GM12878 (cell line): ENCODE data around the gene PKN3. TPM values are rescaled to one million over a fixed set of nuclear protein-coding genes. Genes with fewer than 3 reads are reported as not detected.

Experiments
- ATAC-seq: fragments of 200-7000 bp; cut with Tn5 transposase; 3 replicates; pipeline ENCODE4 v1.9.1; 2020; ENCODE audit warnings: mild to moderate bottlenecking, moderate library complexity
- BruUV-seq: library from RNA; stranded (reverse); fragments of 400-500 nt; replicated peaks from 2 replicates; lab custom pipeline; 2021; lab: Mats Ljungman, UMichigan
- CTCF ChIA-PET: fragments of 300-600 bp; sonication (Branson Sonifier 250); formaldehyde crosslinking; extraction: SDS; loops from one replicate; lab custom pipeline; 2021; ENCODE audit warnings: inconsistent platforms; lab: Yijun Ruan, JAX
- POLR2A ChIA-PET: fragments of 350-600 bp; formaldehyde crosslinking; extraction: SDS; loops from one replicate; lab custom pipeline; 2021; ENCODE audit warnings: inconsistent platforms; lab: Charles Lee
- RAD21 ChIA-PET: fragments of 300-600 bp; sonication (Branson Sonifier 250); formaldehyde crosslinking; loops from one replicate; lab custom pipeline; 2023; ENCODE audit warnings: antibody characterized with exemption; ENCODE audit not compliant: unreplicated experiment; lab: Charles Lee
- SMC1A ChIA-PET: fragments of 300-600 bp; sonication (Branson Sonifier 250); formaldehyde crosslinking; loops from one replicate; lab custom pipeline; 2023; ENCODE audit not compliant: unreplicated experiment, uncharacterized antibody; lab: Charles Lee
- DNase-seq: peaks from one replicate; pipeline ENCODE4 v3.0.0-alpha.2; 2011; ENCODE audit warnings: low read depth, low spot score
- FAIRE-seq: peaks from 3 replicates; lab custom pipeline; 2011; peaks lifted over from hg19 to GRCh38; lab: Jason Lieb, UNC
- H2AFZ ChIP-seq: 2 replicates; pipeline ENCODE4 v1.6.0; 2011; ENCODE audit warnings: low read depth, low read length, control low read depth; ENCODE audit not compliant: control insufficient read depth
- H3K27ac ChIP-seq: 2 replicates; pipeline ENCODE4 v1.5.1; 2011; ENCODE audit warnings: control low read depth; ENCODE audit not compliant: control insufficient read depth, insufficient read depth
- H3K27me3 ChIP-seq, 2 experiments: replicated peaks in 1 of 2; 2 replicates each; pipeline versions ENCODE4 v1.6.0 to v1.6.1; 2011; ENCODE audit warnings: low read length in 1 of 2; ENCODE audit not compliant: control insufficient read depth in 2 of 2, insufficient read depth in 2 of 2
- H3K36me3 ChIP-seq, 2 experiments: 2 replicates each; pipeline ENCODE4 v1.5.1; 2011; ENCODE audit warnings: low read length in 1 of 2; ENCODE audit not compliant: control insufficient read depth in 2 of 2, insufficient read depth in 2 of 2
- H3K4me1 ChIP-seq: 2 replicates; pipeline ENCODE4 v1.6.1; 2011; ENCODE audit warnings: mild to moderate bottlenecking, low read length, moderate library complexity, mixed read lengths; ENCODE audit not compliant: control insufficient read depth, insufficient read depth
- H3K4me2 ChIP-seq: 2 replicates; pipeline ENCODE4 v1.6.0; 2011; ENCODE audit warnings: control low read depth; ENCODE audit not compliant: control insufficient read depth, insufficient read depth
- H3K4me3 ChIP-seq: fragments of 200-600 bp; sonication (generic); 2 replicates; pipeline ENCODE4 v1.5.1; 2016
- H3K79me2 ChIP-seq: 2 replicates; pipeline ENCODE4 v1.6.0; 2011; ENCODE audit warnings: low read length; ENCODE audit not compliant: control insufficient read depth, insufficient read depth
- H3K9ac ChIP-seq: 2 replicates; pipeline ENCODE4 v1.8.0; 2011; ENCODE audit warnings: low read length, control low read depth, mixed read lengths; ENCODE audit not compliant: control insufficient read depth, insufficient read depth
- H3K9me3 ChIP-seq: replicated peaks from 3 replicates; pipeline ENCODE4 v1.5.1; 2011; ENCODE audit warnings: mild to moderate bottlenecking, low read length; ENCODE audit not compliant: control insufficient read depth, insufficient read depth
- H4K20me1 ChIP-seq: 2 replicates; pipeline ENCODE4 v1.6.0; 2011; ENCODE audit not compliant: control insufficient read depth, insufficient read depth
- CEBPB ChIP-seq, 2 experiments: fragments of 150-350 bp in 1 of 2; IDR thresholded peaks; 2 replicates each; pipeline ENCODE4 v1.6.1; 2012 to 2014; ENCODE audit warnings: low read depth in 2 of 2, low read length in 2 of 2, borderline replicate concordance in 1 of 2, inconsistent platforms in 1 of 2
- FOS ChIP-seq: IDR thresholded peaks from 3 replicates; pipeline ENCODE4 v1.6.1; 2011; ENCODE audit warnings: borderline replicate concordance; ENCODE audit not compliant: insufficient read length; ENCODE audit errors: extremely low read depth
- IKZF2 ChIP-seq, 2 experiments: fragments of 450-650 bp; IDR thresholded peaks; 2 replicates each; pipeline ENCODE4 v1.6.1; 2017; ENCODE audit warnings: mild to moderate bottlenecking in 2 of 2, moderate library complexity in 2 of 2
- MEF2A ChIP-seq: IDR thresholded peaks from 2 replicates; pipeline ENCODE4 v1.6.1; 2011; ENCODE audit warnings: low read depth, mild to moderate bottlenecking, low read length, moderate library complexity; ENCODE audit not compliant: insufficient read depth
- NR2F1 ChIP-seq: fragments of 450-650 bp; conservative IDR thresholded peaks from 2 replicates; pipeline ENCODE4 v1.6.1; 2017; ENCODE audit warnings: mild to moderate bottlenecking
- POU2F2 ChIP-seq: IDR thresholded peaks from 3 replicates; pipeline ENCODE4 v1.6.1; 2011; ENCODE audit warnings: low read depth, mild to moderate bottlenecking, low read length, borderline replicate concordance
- RAD21 ChIP-seq: IDR thresholded peaks from 2 replicates; pipeline ENCODE4 v1.6.1; 2011; ENCODE audit warnings: mild to moderate bottlenecking, low read depth, low read length, moderate library complexity; ENCODE audit not compliant: insufficient read depth
- SMAD5 ChIP-seq: IDR thresholded peaks from 2 replicates; pipeline ENCODE4 v1.6.1; 2016; ENCODE audit warnings: antibody characterized with exemption, low read depth
- SRF ChIP-seq, 2 experiments: IDR thresholded peaks; 2 replicates each; pipeline ENCODE4 v1.6.1; 2011; ENCODE audit warnings: low read depth in 2 of 2, low read length in 2 of 2, mild to moderate bottlenecking in 1 of 2, moderate library complexity in 1 of 2
- TARDBP ChIP-seq: IDR thresholded peaks from 2 replicates; pipeline ENCODE4 v1.6.1; 2016; ENCODE audit warnings: borderline replicate concordance
- ZSCAN29 ChIP-seq: fragments of 450-650 bp; IDR thresholded peaks from 2 replicates; pipeline ENCODE4 v1.6.1; 2017; ENCODE audit warnings: mild to moderate bottlenecking, moderate library complexity
- WGBS: methylation state at CpG from one replicate; pipeline ENCODE4 v1.1.6; 2016; ENCODE audit warnings: low lambda C conversion rate; ENCODE audit not compliant: insufficient replicate concordance, insufficient coverage; ENCODE audit errors: missing lambda C conversion rate; 5-methylcytosine and 5-hydroxymethylcytosine counted together
- in situ Hi-C: fragments of 300-500 bp; cut with MboI; formaldehyde crosslinking; loops from 9 replicates; pipeline ENCODE4 v1.14.3; 2018; ENCODE audit warnings: mixed read lengths
- intact Hi-C: fragments of 100-400 bp; cut with micrococcal nuclease; formaldehyde crosslinking; loops from one replicate; pipeline ENCODE4 v1.14.2; 2022; ENCODE audit not compliant: unreplicated experiment
- polyA plus RNA-seq, 11 experiments: library from polyadenylated mRNA; depleted of rRNA in 4 of 11; unstranded in 6 of 11; stranded (reverse) in 5 of 11; fragments of >200 nt; fragmentation: Nextera tagmentation in 4 of 11; fragmentation: Illumina TruSeq in 1 of 11; extraction: Ambion mirVana in 4 of 11; extraction: Trizol in 1 of 11; gene quantifications; 1 replicate in 1 of 11; 2 replicates in 10 of 11; pipeline versions ENCODE4 v1.2.1 to v1.2.3, GENCODE V29; 2011 to 2016; ENCODE audit warnings: inconsistent platforms in 2 of 11, missing spikeins in 2 of 11, low read depth in 1 of 11
- total RNA-seq, 4 experiments: library from RNA; depleted of rRNA in 3 of 4; stranded (reverse); fragments of >200 nt in 3 of 4; fragmentation: Illumina TruSeq in 1 of 4; extraction: Trizol in 1 of 4; gene quantifications; 2 replicates each; pipeline versions ENCODE4 v1.2.1 to v1.2.3, GENCODE V29; 2013 to 2021
- TF ChIP-seq, protein P1 (sequence below): IDR thresholded peaks from 2 replicates; pipeline ENCODE4 v1.6.1; 2012; ENCODE audit warnings: low read depth, low read length, improper control_type of control experiment
- TF ChIP-seq, protein P2 (sequence below): IDR thresholded peaks from 2 replicates; pipeline ENCODE4 v1.6.1; 2012; ENCODE audit warnings: mild to moderate bottlenecking, low read depth, low read length
- TF ChIP-seq, protein P3 (sequence below), 3 experiments: IDR thresholded peaks in 2 of 3; conservative IDR thresholded peaks in 1 of 3; 2 replicates each; pipeline ENCODE4 v1.5.1; 2011; ENCODE audit warnings: low read depth in 3 of 3, low read length in 3 of 3, mild to moderate bottlenecking in 3 of 3, control low read depth in 2 of 3, moderate library complexity in 2 of 3, inconsistent platforms in 1 of 3, mixed read lengths in 1 of 3; ENCODE audit not compliant: control insufficient read depth in 2 of 3, insufficient read depth in 1 of 3; ENCODE audit errors: extremely low read depth in 1 of 3
- TF ChIP-seq, protein P4 (sequence below): fragments of 450-650 bp; formaldehyde crosslinking; IDR thresholded peaks from 2 replicates; pipeline ENCODE4 v1.5.0; 2022; ENCODE audit warnings: mild to moderate bottlenecking, missing genetic modification characterization

The PKN3 gene
- total and polyA plus RNA-seq, 10 of the 15 experiments (the other 5 are each of a cell fraction or from before 2014, with no cell fraction given), result 0.35 to 11.0 (median 3.3) TPM

DNA sequence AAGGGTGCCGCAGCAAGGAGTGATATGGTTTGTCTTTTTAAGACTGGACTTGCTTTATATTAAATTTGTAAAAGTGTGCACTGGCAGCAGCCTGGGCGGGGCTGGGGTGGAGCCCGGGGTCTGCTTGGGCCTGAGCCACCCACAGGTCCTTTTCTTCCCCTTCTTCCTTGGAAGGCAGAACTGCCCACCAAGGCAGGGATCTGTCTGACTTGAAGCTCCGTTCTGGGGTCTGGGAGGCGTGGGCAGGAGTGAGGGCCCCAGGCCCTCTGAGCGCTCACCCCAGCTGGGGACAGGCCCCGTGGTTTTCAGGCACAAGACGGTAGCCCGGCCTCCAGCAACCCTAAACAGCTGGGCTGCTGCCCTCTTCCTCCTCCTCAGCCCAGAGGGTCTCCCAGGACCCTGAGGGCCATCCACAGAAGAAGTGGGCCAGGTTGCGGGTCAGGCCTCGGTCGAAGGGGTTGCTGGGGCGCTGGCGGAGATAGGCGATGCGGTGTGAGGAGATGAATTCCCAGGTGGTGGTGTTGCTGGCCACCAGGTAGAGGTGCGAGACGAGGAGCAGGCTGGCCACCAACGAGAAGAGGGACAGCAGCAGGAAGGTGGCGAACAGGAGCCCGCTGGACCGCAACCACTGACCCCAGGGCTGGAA, 18.7 kb downstream of the PKN3 start:
- FAIRE-seq (no peak), ATAC-seq (no peak), DNase-seq (no peak)
- TF ChIP-seq SMAD5 (no peak), ZSCAN29 (no peak), MEF2A (no peak), CEBPB (IDR thresholded peaks at IDR 0.05; ENCODE audit: borderline replicate concordance in 1 of 2, low read depth in 2 of 2, low read length in 2 of 2) (no peak), RAD21 (no peak), IKZF2 (IDR thresholded peaks at IDR 0.05) (no peak), TARDBP (no peak), FOS (no peak), NR2F1 (no peak), SRF (IDR thresholded peaks at IDR 0.05; ENCODE audit: low read depth in 2 of 2, low read length in 2 of 2) (no peak), POU2F2 (no peak)
- TF ChIP-seq, protein P1, sequence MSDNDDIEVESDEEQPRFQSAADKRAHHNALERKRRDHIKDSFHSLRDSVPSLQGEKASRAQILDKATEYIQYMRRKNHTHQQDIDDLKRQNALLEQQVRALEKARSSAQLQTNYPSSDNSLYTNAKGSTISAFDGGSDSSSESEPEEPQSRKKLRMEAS, result no peak
- TF ChIP-seq, protein P2, sequence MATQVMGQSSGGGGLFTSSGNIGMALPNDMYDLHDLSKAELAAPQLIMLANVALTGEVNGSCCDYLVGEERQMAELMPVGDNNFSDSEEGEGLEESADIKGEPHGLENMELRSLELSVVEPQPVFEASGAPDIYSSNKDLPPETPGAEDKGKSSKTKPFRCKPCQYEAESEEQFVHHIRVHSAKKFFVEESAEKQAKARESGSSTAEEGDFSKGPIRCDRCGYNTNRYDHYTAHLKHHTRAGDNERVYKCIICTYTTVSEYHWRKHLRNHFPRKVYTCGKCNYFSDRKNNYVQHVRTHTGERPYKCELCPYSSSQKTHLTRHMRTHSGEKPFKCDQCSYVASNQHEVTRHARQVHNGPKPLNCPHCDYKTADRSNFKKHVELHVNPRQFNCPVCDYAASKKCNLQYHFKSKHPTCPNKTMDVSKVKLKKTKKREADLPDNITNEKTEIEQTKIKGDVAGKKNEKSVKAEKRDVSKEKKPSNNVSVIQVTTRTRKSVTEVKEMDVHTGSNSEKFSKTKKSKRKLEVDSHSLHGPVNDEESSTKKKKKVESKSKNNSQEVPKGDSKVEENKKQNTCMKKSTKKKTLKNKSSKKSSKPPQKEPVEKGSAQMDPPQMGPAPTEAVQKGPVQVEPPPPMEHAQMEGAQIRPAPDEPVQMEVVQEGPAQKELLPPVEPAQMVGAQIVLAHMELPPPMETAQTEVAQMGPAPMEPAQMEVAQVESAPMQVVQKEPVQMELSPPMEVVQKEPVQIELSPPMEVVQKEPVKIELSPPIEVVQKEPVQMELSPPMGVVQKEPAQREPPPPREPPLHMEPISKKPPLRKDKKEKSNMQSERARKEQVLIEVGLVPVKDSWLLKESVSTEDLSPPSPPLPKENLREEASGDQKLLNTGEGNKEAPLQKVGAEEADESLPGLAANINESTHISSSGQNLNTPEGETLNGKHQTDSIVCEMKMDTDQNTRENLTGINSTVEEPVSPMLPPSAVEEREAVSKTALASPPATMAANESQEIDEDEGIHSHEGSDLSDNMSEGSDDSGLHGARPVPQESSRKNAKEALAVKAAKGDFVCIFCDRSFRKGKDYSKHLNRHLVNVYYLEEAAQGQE, result no peak
- TF ChIP-seq, protein P3, sequence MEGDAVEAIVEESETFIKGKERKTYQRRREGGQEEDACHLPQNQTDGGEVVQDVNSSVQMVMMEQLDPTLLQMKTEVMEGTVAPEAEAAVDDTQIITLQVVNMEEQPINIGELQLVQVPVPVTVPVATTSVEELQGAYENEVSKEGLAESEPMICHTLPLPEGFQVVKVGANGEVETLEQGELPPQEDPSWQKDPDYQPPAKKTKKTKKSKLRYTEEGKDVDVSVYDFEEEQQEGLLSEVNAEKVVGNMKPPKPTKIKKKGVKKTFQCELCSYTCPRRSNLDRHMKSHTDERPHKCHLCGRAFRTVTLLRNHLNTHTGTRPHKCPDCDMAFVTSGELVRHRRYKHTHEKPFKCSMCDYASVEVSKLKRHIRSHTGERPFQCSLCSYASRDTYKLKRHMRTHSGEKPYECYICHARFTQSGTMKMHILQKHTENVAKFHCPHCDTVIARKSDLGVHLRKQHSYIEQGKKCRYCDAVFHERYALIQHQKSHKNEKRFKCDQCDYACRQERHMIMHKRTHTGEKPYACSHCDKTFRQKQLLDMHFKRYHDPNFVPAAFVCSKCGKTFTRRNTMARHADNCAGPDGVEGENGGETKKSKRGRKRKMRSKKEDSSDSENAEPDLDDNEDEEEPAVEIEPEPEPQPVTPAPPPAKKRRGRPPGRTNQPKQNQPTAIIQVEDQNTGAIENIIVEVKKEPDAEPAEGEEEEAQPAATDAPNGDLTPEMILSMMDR (IDR thresholded peaks at IDR 0.05 in 2 of 3, conservative IDR thresholded peaks at IDR 0.05 in 1 of 3; ENCODE audit: control insufficient read depth in 2 of 3, extremely low read depth in 1 of 3, insufficient read depth in 1 of 3, low read depth in 3 of 3, low read length in 3 of 3), result no peak
- TF ChIP-seq, protein P4, sequence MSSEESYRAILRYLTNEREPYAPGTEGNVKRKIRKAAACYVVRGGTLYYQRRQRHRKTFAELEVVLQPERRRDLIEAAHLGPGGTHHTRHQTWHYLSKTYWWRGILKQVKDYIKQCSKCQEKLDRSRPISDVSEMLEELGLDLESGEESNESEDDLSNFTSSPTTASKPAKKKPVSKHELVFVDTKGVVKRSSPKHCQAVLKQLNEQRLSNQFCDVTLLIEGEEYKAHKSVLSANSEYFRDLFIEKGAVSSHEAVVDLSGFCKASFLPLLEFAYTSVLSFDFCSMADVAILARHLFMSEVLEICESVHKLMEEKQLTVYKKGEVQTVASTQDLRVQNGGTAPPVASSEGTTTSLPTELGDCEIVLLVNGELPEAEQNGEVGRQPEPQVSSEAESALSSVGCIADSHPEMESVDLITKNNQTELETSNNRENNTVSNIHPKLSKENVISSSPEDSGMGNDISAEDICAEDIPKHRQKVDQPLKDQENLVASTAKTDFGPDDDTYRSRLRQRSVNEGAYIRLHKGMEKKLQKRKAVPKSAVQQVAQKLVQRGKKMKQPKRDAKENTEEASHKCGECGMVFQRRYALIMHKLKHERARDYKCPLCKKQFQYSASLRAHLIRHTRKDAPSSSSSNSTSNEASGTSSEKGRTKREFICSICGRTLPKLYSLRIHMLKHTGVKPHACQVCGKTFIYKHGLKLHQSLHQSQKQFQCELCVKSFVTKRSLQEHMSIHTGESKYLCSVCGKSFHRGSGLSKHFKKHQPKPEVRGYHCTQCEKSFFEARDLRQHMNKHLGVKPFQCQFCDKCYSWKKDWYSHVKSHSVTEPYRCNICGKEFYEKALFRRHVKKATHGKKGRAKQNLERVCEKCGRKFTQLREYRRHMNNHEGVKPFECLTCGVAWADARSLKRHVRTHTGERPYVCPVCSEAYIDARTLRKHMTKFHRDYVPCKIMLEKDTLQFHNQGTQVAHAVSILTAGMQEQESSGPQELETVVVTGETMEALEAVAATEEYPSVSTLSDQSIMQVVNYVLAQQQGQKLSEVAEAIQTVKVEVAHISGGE, result no peak
- ChIA-PET CTCF (no interaction called here), RAD21 (no interaction called here), SMC1A (no interaction called here), POLR2A (interaction anchor here (0.5 to 1.4 kb wide), 2 partner anchors 16 to 75 kb away, joined by 3 to 4 read pairs; no protein-coding TSS in a partner anchor)
- intact Hi-C loops, result loop anchor here (5.0 kb wide), 1 partner anchor 226 kb away; the partner anchor contains the start of genes DOLK and NUP188
- in situ Hi-C loops, result no loop called here
- Histone ChIP-seq H3K36me3 (peaks cover 0 to 4% of the 10 kb centered on the region in 2 experiments; a peak in 2 of 4 replicates), H3K4me2 (no peak overlapping the region), H3K27ac (no peak overlapping the region), H3K79me2 (peaks cover 20% of the 10 kb centered on the region), H2AFZ (no peak overlapping the region), H3K4me3 (no peak overlapping the region), H4K20me1 (no peaks in the 10 kb centered on the region), H3K27me3 (no peaks in the 10 kb centered on the region), H3K9ac (no peak overlapping the region), H3K4me1 (peaks cover 5% of the 10 kb centered on the region), H3K9me3 (no peaks in the 10 kb centered on the region)
- BruUV-seq, result no TSS peak
- WGBS, result 95% methylated on average over 22 of the region's 22 CpGs
